Measurements from ENCODE around the gene MPP1.

Gene MPP1

DNA sequence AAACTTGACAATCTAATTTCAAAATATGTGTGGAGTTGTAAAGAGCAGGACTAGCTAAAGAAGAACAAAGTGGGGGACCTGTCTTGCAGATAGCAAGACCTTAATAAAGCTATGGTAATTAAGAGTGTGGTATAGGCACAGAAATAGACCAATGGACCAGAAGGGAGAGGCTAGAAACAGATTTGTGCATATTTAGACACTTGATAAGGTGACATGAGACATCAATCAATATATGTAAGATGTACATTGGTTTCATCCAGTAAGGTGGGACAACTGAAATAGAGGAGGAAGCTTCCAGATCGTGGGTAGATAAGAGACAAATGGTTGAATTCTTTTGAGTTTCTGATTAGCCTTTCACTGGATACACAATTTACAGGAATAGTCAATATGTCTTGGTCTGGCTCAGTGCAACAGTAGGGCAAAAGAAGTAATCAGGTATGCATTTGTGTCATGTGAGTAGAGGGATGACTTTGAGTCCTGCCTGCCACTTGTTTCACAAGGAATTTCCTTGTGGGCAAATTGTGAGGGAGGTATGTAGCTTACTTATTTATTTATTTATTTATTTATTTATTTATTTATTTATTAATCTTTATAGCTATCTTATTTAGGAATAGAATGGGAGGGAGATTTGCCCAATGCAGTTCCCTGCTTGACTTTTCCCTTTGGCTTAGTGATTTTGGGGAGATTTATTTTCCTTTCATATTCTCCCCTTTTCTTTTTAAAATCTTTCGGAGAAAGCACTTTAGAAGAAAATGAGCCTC lies 7.2 kb upstream of the MPP1 start:
- DNase-seq (ENCODE audit: low read depth in 2 of 2) = no peak

GRCh38 chrX:154809939-154810665 lies 4.8 kb upstream of the MPP1 start:
- no peak for DNase-seq (ENCODE audit: low read depth in 2 of 2)

DNA sequence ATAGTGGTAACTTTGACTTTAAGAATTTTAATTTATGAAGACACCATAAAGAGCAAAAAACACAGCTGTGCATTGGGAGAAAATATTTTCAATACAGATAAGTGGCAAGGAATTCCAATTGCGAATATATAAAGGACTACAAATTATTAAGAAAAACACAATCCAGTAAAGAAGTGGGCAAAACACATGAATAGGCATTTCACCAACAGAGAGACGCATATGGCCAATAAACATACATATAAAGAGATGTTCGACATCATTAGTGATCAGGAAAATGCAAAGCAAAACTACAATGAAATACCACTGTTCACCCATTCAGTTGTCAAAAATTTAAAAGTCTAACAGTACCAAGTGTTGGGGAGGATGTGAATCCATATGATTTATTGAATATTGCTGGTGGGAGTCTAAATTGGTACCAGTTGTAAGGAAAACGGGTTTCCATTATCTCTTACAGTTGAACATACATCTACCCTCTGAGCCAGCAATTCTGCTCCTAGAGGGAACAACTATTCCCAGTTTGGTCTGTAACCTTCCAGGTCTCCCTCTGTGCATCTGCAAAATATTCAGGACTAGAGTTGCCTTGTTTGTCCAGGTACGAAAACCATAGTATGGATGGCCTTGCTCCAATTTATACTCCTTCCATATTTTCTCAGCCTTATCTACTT lies 1.7 kb upstream of the MPP1 start:
- DNase-seq (ENCODE audit: low read depth in 2 of 2) = no peak

GRCh38 chrX:154805696-154806091 lies 409 bp upstream of the MPP1 start:
- no peak for DNase-seq (ENCODE audit: low read depth in 2 of 2)

DNA sequence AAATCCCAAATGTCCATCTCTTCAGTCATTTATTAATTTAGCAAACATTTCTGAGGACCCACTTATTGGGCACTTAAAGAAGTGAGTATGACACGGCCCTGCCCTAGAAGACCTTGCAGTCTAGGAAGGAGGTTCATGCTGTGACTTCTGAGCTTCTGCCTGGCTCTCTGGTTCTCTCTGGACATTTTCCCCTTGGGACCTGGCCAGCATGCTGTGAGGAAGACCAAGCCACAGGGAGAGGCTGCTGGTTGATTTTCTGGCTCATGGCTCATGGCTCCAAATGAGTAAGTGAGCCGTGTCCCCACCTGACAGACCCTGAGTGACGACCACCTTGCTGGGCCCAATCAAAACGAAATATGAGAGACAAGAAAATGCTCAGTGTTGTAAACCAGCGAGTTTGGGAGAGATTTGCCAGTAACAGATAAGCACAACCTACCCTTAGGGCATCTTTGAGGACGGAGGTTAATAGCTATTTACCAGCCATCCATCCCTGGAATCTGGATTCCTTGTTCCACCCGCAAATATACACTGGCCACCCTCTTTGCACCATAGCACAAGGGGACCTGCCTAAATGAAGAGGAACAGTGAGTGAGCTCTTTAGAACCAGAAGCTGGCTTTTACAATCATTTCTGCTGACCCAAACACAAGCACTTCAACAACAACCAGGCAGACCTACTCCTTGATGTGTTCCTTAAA lies 876 bp downstream of the MPP1 start:
- no peak for DNase-seq (ENCODE audit: low read depth in 2 of 2)

GRCh38 chrX:154802947-154803346 lies 2.3 kb downstream of the MPP1 start:
- no peak for DNase-seq (ENCODE audit: low read depth in 2 of 2)

DNA sequence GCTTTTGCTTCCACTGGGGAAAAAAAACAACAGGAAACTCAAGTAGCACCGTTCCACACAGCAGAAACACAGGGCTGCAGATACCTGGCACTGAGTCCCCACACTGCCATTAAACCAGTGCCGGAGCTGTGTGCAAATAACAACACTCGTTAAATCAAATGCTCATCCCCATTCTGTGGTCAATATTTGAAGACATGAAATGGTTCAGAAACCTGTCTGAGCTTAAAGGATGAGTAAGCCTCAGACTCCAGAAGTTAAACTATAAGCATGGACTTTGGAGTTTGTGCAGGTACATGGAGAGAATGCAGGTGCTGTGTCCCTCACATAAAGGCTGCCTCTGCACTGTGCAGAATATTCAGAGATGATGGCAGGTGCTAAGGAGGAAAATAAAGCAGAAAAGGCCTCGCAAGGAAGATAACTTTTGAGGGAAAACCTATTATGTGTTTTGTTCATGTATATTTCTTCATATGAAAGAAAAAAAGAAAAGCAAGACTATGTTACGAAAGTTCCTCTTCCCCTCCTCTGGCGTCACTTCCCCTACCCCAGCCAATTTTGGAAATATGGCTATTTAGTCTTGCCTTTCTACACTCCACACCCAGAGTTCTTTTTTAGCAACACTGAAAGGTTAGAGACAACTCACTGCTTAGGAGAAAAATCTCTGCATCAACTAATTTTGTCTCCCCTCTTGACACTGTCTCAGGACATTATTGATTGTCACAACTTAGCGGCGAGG lies 4.6 kb downstream of the MPP1 start:
- no peak for DNase-seq (ENCODE audit: low read depth in 2 of 2)

GRCh38 chrX:154799556-154800348 lies 5.5 kb downstream of the MPP1 start:
- no peak for DNase-seq (ENCODE audit: low read depth in 2 of 2)

DNA sequence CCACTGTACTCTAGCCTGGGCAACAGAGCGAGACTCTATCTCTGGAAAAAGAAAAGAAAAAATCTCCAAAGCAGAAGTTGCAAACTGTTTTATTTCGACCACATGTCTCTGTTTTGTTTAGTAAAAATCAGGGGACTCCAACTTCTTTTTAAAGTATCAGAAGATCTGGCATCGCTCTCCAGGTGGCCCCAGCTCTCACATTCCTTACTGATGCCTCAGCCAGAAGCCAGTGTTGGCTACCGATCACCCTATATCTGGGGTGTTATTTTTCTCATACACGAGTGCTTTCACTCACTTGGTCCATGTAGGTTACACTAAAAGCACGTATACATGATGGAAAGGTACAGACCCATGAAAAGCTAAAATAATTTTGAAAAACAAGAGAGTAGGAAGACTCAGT lies 8.3 kb downstream of the MPP1 start:
- DNase-seq (ENCODE audit: low read depth in 2 of 2) = no peak

DNA sequence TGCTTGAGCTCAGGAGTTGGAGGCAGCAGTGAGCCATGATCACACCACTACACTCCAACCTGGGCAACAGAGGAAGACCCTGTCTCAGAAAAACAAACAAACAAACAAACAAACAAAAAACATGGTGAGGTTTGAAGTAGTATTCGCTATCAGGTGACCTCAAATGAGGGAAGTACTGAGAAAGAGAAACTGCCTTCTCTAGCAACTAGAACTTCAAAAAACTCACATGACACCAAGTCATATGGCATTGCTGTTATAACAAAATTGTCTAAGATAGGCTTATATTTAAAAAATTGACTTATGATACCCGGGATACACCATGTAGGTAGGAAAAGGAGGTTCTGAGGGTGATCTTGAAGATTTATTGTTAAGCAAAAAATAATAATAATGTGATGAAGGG lies 10.3 kb downstream of the MPP1 start:
- DNase-seq (ENCODE audit: low read depth in 2 of 2) = no peak

- DNase-seq (ENCODE audit: low read depth in 2 of 2) = no peak
Measured at GRCh38 chrX:154793084-154793795, 12.0 kb downstream of the MPP1 start.

- DNase-seq (ENCODE audit: low read depth in 2 of 2) = no peak
Measured at GRCh38 chrX:154791939-154792338, 13.3 kb downstream of the MPP1 start.

GRCh38 chrX:154791467-154791866 lies 13.8 kb downstream of the MPP1 start:
- no peak for DNase-seq (ENCODE audit: low read depth in 2 of 2)

DNA sequence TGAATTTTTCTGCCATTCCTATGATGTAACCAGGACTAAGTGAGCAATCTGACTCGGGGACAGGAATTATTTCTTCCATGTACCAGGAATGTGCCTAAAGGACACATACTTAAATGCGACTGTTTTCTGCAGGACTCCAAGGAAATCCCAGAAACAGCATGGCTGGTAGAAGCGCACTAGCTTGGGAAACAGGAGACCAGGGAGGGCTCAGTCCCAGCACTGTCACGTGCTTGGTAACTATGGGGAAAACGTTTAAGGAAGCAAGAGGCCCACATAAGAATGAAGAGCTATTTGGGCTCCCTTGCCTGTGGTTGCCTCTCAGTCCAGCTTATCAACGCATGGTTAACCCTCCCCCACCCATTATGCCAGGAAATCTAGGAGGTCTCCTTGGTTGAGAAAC lies 19.6 kb downstream of the MPP1 start:
- no peak for DNase-seq (ENCODE audit: low read depth in 2 of 2)

GRCh38 chrX:154784149-154784995 lies 20.9 kb downstream of the MPP1 start:
- DNase-seq (ENCODE audit: low read depth in 2 of 2) = no peak

- no peak for DNase-seq (ENCODE audit: low read depth in 2 of 2)
Measured at GRCh38 chrX:154780968-154781367, 24.3 kb downstream of the MPP1 start.

DNA sequence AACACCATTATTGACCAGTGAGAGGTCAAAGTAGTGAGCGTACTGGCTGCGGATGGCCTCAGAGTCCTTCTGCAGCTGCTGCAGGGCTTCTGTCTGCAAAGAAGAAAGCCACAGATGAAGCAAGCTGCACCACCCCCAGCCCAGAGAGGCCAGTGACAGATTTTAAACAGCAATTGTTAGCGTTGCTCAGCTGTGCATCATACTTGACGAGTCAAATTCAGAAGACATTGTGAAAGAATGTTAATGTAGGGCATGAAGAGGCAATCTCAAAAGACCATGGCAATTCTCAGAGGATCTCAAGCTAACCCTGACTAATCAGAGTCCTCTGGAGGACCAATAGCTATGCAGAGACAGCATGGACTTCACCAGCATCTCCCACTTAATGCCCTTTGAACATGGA lies 26.0 kb downstream of the MPP1 start:
- peak in 1 of 2 experiments; percentile 5 for DNase-seq (ENCODE audit: low read depth in 2 of 2)

GRCh38 chrX:154776753-154777152 lies 28.5 kb downstream of the MPP1 start:
- DNase-seq (ENCODE audit: low read depth in 2 of 2) = no peak
